T-helper 17 cell (primary cell): ENCODE results near the gene SBK2. TPM values are rescaled to one million over a fixed set of nuclear protein-coding genes. Genes with fewer than 3 reads are reported as not detected.

Experiments
- ATAC-seq: fragments of 150-1000 bp; cut with Tn5 transposase; 2 replicates; pipeline ENCODE4 v1.10.0; 2021; ENCODE audit warnings: mild to moderate bottlenecking, moderate library complexity
- DNase-seq, 3 donors: peaks; one replicate each; pipeline versions ENCODE4 v3.0.0 to v3.0.0-alpha.2; 2020 to 2021
- H3K9me3 ChIP-seq: one replicate; pipeline ENCODE4 v1.7.0; 2013; ENCODE audit warnings: low read length, mild to moderate bottlenecking; ENCODE audit not compliant: control insufficient read depth, poor library complexity, severe bottlenecking
- H3K27ac Mint-ChIP-seq: one replicate; pipeline ENCODE4 v1.8.0; 2022; ENCODE audit warnings: mild to moderate bottlenecking, moderate library complexity, mixed read lengths
- H3K27me3 Mint-ChIP-seq: one replicate; pipeline ENCODE4 v1.8.0; 2022; ENCODE audit warnings: mixed read lengths
- H3K36me3 Mint-ChIP-seq: one replicate; pipeline ENCODE4 v1.8.0; 2022; ENCODE audit warnings: low read depth, mixed read lengths
- H3K4me1 Mint-ChIP-seq: one replicate; pipeline ENCODE4 v1.8.0; 2022; ENCODE audit warnings: mild to moderate bottlenecking, mixed read lengths
- H3K4me3 Mint-ChIP-seq: one replicate; pipeline ENCODE4 v1.8.0; 2022; ENCODE audit warnings: mild to moderate bottlenecking, moderate library complexity, mixed read lengths
- total RNA-seq, 4 donors: library from RNA in 2 of 4; stranded (reverse) in 2 of 4; gene quantifications; one replicate each; pipeline ENCODE4 v1.2.3 and lab custom pipeline; 2022 to 2026

Gene SBK2
- total RNA-seq, 2 donors from 2014 or later, result not detected

- no peaks in the 10 kb centered on the region for H3K9me3 ChIP-seq
- H3K27me3 Mint-ChIP-seq, result no peaks in the 10 kb centered on the region
- no peak overlapping the region for H3K4me3 Mint-ChIP-seq
- H3K27ac Mint-ChIP-seq, result no peak overlapping the region
- ATAC-seq (no peak), DNase-seq (no peak)
- H3K36me3 Mint-ChIP-seq, result peaks cover 2% of the 10 kb centered on the region
- peaks cover 26% of the 10 kb centered on the region for H3K4me1 Mint-ChIP-seq
Measured at GRCh38 chr19:55481794-55482155, 55.2 kb downstream of the SBK2 start.

GRCh38 chr19:55481148-55481793 lies 55.7 kb downstream of the SBK2 start:
- ATAC-seq, result no peak
- Mint-ChIP-seq H3K36me3 (peaks cover 2% of the 10 kb centered on the region), H3K27ac (no peak overlapping the region), H3K27me3 (no peaks in the 10 kb centered on the region), H3K4me1 (peaks cover 26% of the 10 kb centered on the region), H3K4me3 (no peak overlapping the region)
- H3K9me3 ChIP-seq, result no peaks in the 10 kb centered on the region
- no peak for DNase-seq

GRCh38 chr19:55479451-55480230 lies 57.3 kb downstream of the SBK2 start:
- no peaks in the 10 kb centered on the region for H3K9me3 ChIP-seq
- peak overlapping the region; percentile 77 for H3K4me3 Mint-ChIP-seq

GRCh38 chr19:55479045-55479444 lies 57.9 kb downstream of the SBK2 start:
- H3K9me3 ChIP-seq, result no peaks in the 10 kb centered on the region
- DNase-seq (no peak), ATAC-seq (no peak)
- H3K4me3 Mint-ChIP-seq, result peak overlapping the region; percentile 77
- peaks cover 22% of the 10 kb centered on the region for H3K4me1 Mint-ChIP-seq
- H3K27ac Mint-ChIP-seq, result no peak overlapping the region
- no peaks in the 10 kb centered on the region for H3K27me3 Mint-ChIP-seq
- H3K36me3 Mint-ChIP-seq, result peaks cover 2% of the 10 kb centered on the region

More at GRCh38 chr19:55479451-55480230, 57.3 kb downstream of the SBK2 start:
- DNase-seq, result no peak
- H3K4me1 Mint-ChIP-seq, result peaks cover 22% of the 10 kb centered on the region
- H3K27me3 Mint-ChIP-seq, result no peaks in the 10 kb centered on the region
- H3K36me3 Mint-ChIP-seq, result peaks cover 2% of the 10 kb centered on the region
- H3K27ac Mint-ChIP-seq, result no peak overlapping the region
- ATAC-seq, result no peak

Other genes with a start within 250 kb of the SBK2 start
- under 1 TPM in 1 of 2 donors, not detected in 1; 0.75 TPM for gene TMEM150B, start 211.8 kb downstream of the SBK2 start, total RNA-seq
- 100 to 1,000 TPM in 1 of 2 donors, 10 to 100 TPM in 1; 66.6 to 103 TPM for gene KMT5C, start 197.3 kb downstream of the SBK2 start, total RNA-seq
- 1 to 10 TPM in 1 of 2 donors, under 1 TPM in 1; 0.62 to 1.4 TPM for gene COX6B2, start 182.4 kb downstream of the SBK2 start, total RNA-seq
- under 1 TPM in 1 of 2 donors, not detected in 1; 0.07 TPM for gene GARIN5B, start 173.9 kb downstream of the SBK2 start, total RNA-seq
- gene IL11, start 166.7 kb downstream of the SBK2 start, total RNA-seq, result under 1 TPM; 0.25 to 0.89 TPM
- not detected for gene TMEM190, start 160.3 kb downstream of the SBK2 start, total RNA-seq
- 10 to 100 TPM; 14.6 to 19.5 TPM for gene TMEM238, start 152.8 kb downstream of the SBK2 start, total RNA-seq
- 1,000 to 10,000 TPM; 3,164 to 3,616 TPM for gene RPL28, start 151.2 kb downstream of the SBK2 start, total RNA-seq
- 10 to 100 TPM; 64.6 to 78.1 TPM for gene UBE2S, start 129.3 kb downstream of the SBK2 start, total RNA-seq
- not detected for gene SHISA7, start 93.8 kb downstream of the SBK2 start, total RNA-seq
- 1 to 10 TPM; 6.5 to 7.2 TPM for gene ISOC2, start 75.5 kb downstream of the SBK2 start, total RNA-seq
- not detected for gene C19orf85, start 72.4 kb downstream of the SBK2 start, total RNA-seq
- gene ZNF628, start 60.5 kb downstream of the SBK2 start, total RNA-seq, result 10 to 100 TPM; 19.4 to 25.5 TPM
- gene NAT14, start 51.9 kb downstream of the SBK2 start, total RNA-seq, result 10 to 100 TPM in 1 of 2 donors, 1 to 10 TPM in 1; 9.1 to 11.9 TPM
- under 1 TPM; 0.08 to 0.47 TPM for gene SSC5D, start 48.7 kb downstream of the SBK2 start, total RNA-seq
- not detected for gene SBK3, start 8.4 kb upstream of the SBK2 start, total RNA-seq
- 1 to 10 TPM; 5.9 to 6.2 TPM for gene ZNF579, start 43.7 kb upstream of the SBK2 start, total RNA-seq
- gene FIZ1, start 62.4 kb upstream of the SBK2 start, total RNA-seq, result 10 to 100 TPM in 1 of 2 donors, 1 to 10 TPM in 1; 9.2 to 10.7 TPM
- 10 to 100 TPM; 16.6 to 17.0 TPM for gene ZNF524, start 63.2 kb upstream of the SBK2 start, total RNA-seq
- gene ZNF865, start 68.5 kb upstream of the SBK2 start, total RNA-seq, result 10 to 100 TPM; 12.6 to 12.8 TPM
- gene ZNF784, start 87.4 kb upstream of the SBK2 start, total RNA-seq, result 10 to 100 TPM; 11.3 to 13.8 TPM
- gene ZNF580, start 103.9 kb upstream of the SBK2 start, total RNA-seq, result 10 to 100 TPM; 40.3 to 41.8 TPM
- 10 to 100 TPM; 24.7 to 26.3 TPM for gene ZNF581, start 106.5 kb upstream of the SBK2 start, total RNA-seq
- gene CCDC106, start 111.1 kb upstream of the SBK2 start, total RNA-seq, result 1 to 10 TPM; 1.1 to 1.6 TPM
- 100 to 1,000 TPM; 248 to 258 TPM for gene U2AF2, start 117.9 kb upstream of the SBK2 start, total RNA-seq
- 10 to 100 TPM; 42.5 to 44.1 TPM for gene EPN1, start 138.1 kb upstream of the SBK2 start, total RNA-seq
- not detected for gene NLRP9, start 201.3 kb upstream of the SBK2 start, total RNA-seq
- not detected for gene RFPL4A, start 222.0 kb upstream of the SBK2 start, total RNA-seq
- not detected for gene RFPL4AL1, start 232.0 kb upstream of the SBK2 start, total RNA-seq